GM12878 (cell line): Measurements from ENCODE around the gene TMPRSS4. TPM values are rescaled to one million over a fixed set of nuclear protein-coding genes. Genes with fewer than 3 reads are reported as not detected.

ENCODE experiments used
- ATAC-seq: fragments of 200-7000 bp; cut with Tn5 transposase; 3 replicates; pipeline ENCODE4 v1.9.1; 2020; ENCODE audit warnings: mild to moderate bottlenecking, moderate library complexity
- BruUV-seq: library from RNA; stranded (reverse); fragments of 400-500 nt; replicated peaks from 2 replicates; lab custom pipeline; 2021; lab: Mats Ljungman, UMichigan
- CTCF ChIA-PET: fragments of 300-600 bp; sonication (Branson Sonifier 250); formaldehyde crosslinking; extraction: SDS; loops from one replicate; lab custom pipeline; 2021; ENCODE audit warnings: inconsistent platforms; lab: Yijun Ruan, JAX
- POLR2A ChIA-PET: fragments of 350-600 bp; formaldehyde crosslinking; extraction: SDS; loops from one replicate; lab custom pipeline; 2021; ENCODE audit warnings: inconsistent platforms; lab: Charles Lee
- RAD21 ChIA-PET: fragments of 300-600 bp; sonication (Branson Sonifier 250); formaldehyde crosslinking; loops from one replicate; lab custom pipeline; 2023; ENCODE audit warnings: antibody characterized with exemption; ENCODE audit not compliant: unreplicated experiment; lab: Charles Lee
- SMC1A ChIA-PET: fragments of 300-600 bp; sonication (Branson Sonifier 250); formaldehyde crosslinking; loops from one replicate; lab custom pipeline; 2023; ENCODE audit not compliant: unreplicated experiment, uncharacterized antibody; lab: Charles Lee
- DNase-seq: peaks from one replicate; pipeline ENCODE4 v3.0.0-alpha.2; 2011; ENCODE audit warnings: low read depth, low spot score
- FAIRE-seq: peaks from 3 replicates; lab custom pipeline; 2011; peaks lifted over from hg19 to GRCh38; lab: Jason Lieb, UNC
- H2AFZ ChIP-seq: 2 replicates; pipeline ENCODE4 v1.6.0; 2011; ENCODE audit warnings: low read depth, low read length, control low read depth; ENCODE audit not compliant: control insufficient read depth
- H3K27ac ChIP-seq: 2 replicates; pipeline ENCODE4 v1.5.1; 2011; ENCODE audit warnings: control low read depth; ENCODE audit not compliant: control insufficient read depth, insufficient read depth
- H3K27me3 ChIP-seq, 2 experiments: replicated peaks in 1 of 2; 2 replicates each; pipeline versions ENCODE4 v1.6.0 to v1.6.1; 2011; ENCODE audit warnings: low read length in 1 of 2; ENCODE audit not compliant: control insufficient read depth in 2 of 2, insufficient read depth in 2 of 2
- H3K36me3 ChIP-seq, 2 experiments: 2 replicates each; pipeline ENCODE4 v1.5.1; 2011; ENCODE audit warnings: low read length in 1 of 2; ENCODE audit not compliant: control insufficient read depth in 2 of 2, insufficient read depth in 2 of 2
- H3K4me1 ChIP-seq: 2 replicates; pipeline ENCODE4 v1.6.1; 2011; ENCODE audit warnings: mild to moderate bottlenecking, low read length, moderate library complexity, mixed read lengths; ENCODE audit not compliant: control insufficient read depth, insufficient read depth
- H3K4me2 ChIP-seq: 2 replicates; pipeline ENCODE4 v1.6.0; 2011; ENCODE audit warnings: control low read depth; ENCODE audit not compliant: control insufficient read depth, insufficient read depth
- H3K4me3 ChIP-seq: fragments of 200-600 bp; sonication (generic); 2 replicates; pipeline ENCODE4 v1.5.1; 2016
- H3K79me2 ChIP-seq: 2 replicates; pipeline ENCODE4 v1.6.0; 2011; ENCODE audit warnings: low read length; ENCODE audit not compliant: control insufficient read depth, insufficient read depth
- H3K9ac ChIP-seq: 2 replicates; pipeline ENCODE4 v1.8.0; 2011; ENCODE audit warnings: low read length, control low read depth, mixed read lengths; ENCODE audit not compliant: control insufficient read depth, insufficient read depth
- H3K9me3 ChIP-seq: replicated peaks from 3 replicates; pipeline ENCODE4 v1.5.1; 2011; ENCODE audit warnings: mild to moderate bottlenecking, low read length; ENCODE audit not compliant: control insufficient read depth, insufficient read depth
- H4K20me1 ChIP-seq: 2 replicates; pipeline ENCODE4 v1.6.0; 2011; ENCODE audit not compliant: control insufficient read depth, insufficient read depth
- ASH2L ChIP-seq: fragments of 300-600, 200-600 bp; sonication (generic); IDR thresholded peaks from 2 replicates; pipeline ENCODE4 v1.6.1; 2017; ENCODE audit warnings: low read depth, mild to moderate bottlenecking, borderline replicate concordance
- CBX3 ChIP-seq: fragments of 200-600 bp; sonication (generic); IDR thresholded peaks from 2 replicates; pipeline ENCODE4 v1.6.1; 2016; ENCODE audit warnings: low read depth, borderline replicate concordance
- GABPA ChIP-seq: IDR thresholded peaks from 2 replicates; pipeline ENCODE4 v1.6.1; 2014; ENCODE audit warnings: antibody characterized with exemption, low read depth, mild to moderate bottlenecking, inconsistent platforms
- HDAC2 ChIP-seq: fragments of 200-600 bp; sonication (generic); IDR thresholded peaks from 2 replicates; pipeline ENCODE4 v1.6.1; 2017
- MAX ChIP-seq: IDR thresholded peaks from 2 replicates; pipeline ENCODE4 v1.6.1; 2012; ENCODE audit warnings: low read depth, low read length, improper control_type of control experiment
- NRF1 ChIP-seq: conservative IDR thresholded peaks from 2 replicates; pipeline ENCODE4 v1.6.1; 2011; ENCODE audit warnings: mild to moderate bottlenecking, low read depth, low read length, improper control_type of control experiment
- PAX5 ChIP-seq: IDR thresholded peaks from 2 replicates; pipeline ENCODE4 v1.6.1; 2011; ENCODE audit warnings: low read depth, low read length, borderline replicate concordance
- SMAD5 ChIP-seq: IDR thresholded peaks from 2 replicates; pipeline ENCODE4 v1.6.1; 2016; ENCODE audit warnings: antibody characterized with exemption, low read depth
- SMC3 ChIP-seq: IDR thresholded peaks from 2 replicates; pipeline ENCODE4 v1.6.1; 2011; ENCODE audit warnings: low read length, improper control_type of control experiment, borderline replicate concordance
- STAT1 ChIP-seq: fragments of 450-650 bp; conservative IDR thresholded peaks from 2 replicates; pipeline ENCODE4 v1.6.1; 2014; ENCODE audit warnings: antibody characterized with exemption, mild to moderate bottlenecking
- TCF3 ChIP-seq: IDR thresholded peaks from 2 replicates; pipeline ENCODE4 v1.6.1; 2012; ENCODE audit warnings: low read depth, mild to moderate bottlenecking, low read length, borderline replicate concordance; ENCODE audit not compliant: insufficient read depth
- TCF7 ChIP-seq: IDR thresholded peaks from 2 replicates; pipeline ENCODE4 v1.6.1; 2014; ENCODE audit warnings: antibody characterized with exemption, borderline replicate concordance
- YBX1 ChIP-seq: fragments of 450-650 bp; IDR thresholded peaks from 2 replicates; pipeline ENCODE4 v1.6.1; 2016; ENCODE audit warnings: antibody characterized with exemption
- ZNF207 ChIP-seq: fragments of 450-650 bp; IDR thresholded peaks from 2 replicates; pipeline ENCODE4 v1.6.1; 2014; ENCODE audit warnings: antibody characterized with exemption, mild to moderate bottlenecking, borderline replicate concordance
- WGBS: methylation state at CpG from one replicate; pipeline ENCODE4 v1.1.6; 2016; ENCODE audit warnings: low lambda C conversion rate; ENCODE audit not compliant: insufficient replicate concordance, insufficient coverage; ENCODE audit errors: missing lambda C conversion rate; 5-methylcytosine and 5-hydroxymethylcytosine counted together
- in situ Hi-C: fragments of 300-500 bp; cut with MboI; formaldehyde crosslinking; loops from 9 replicates; pipeline ENCODE4 v1.14.3; 2018; ENCODE audit warnings: mixed read lengths
- intact Hi-C: fragments of 100-400 bp; cut with micrococcal nuclease; formaldehyde crosslinking; loops from one replicate; pipeline ENCODE4 v1.14.2; 2022; ENCODE audit not compliant: unreplicated experiment
- polyA plus RNA-seq, 11 experiments: library from polyadenylated mRNA; depleted of rRNA in 4 of 11; unstranded in 6 of 11; stranded (reverse) in 5 of 11; fragments of >200 nt; fragmentation: Nextera tagmentation in 4 of 11; fragmentation: Illumina TruSeq in 1 of 11; extraction: Ambion mirVana in 4 of 11; extraction: Trizol in 1 of 11; gene quantifications; 1 replicate in 1 of 11; 2 replicates in 10 of 11; pipeline versions ENCODE4 v1.2.1 to v1.2.3, GENCODE V29; 2011 to 2016; ENCODE audit warnings: inconsistent platforms in 2 of 11, missing spikeins in 2 of 11, low read depth in 1 of 11
- total RNA-seq, 4 experiments: library from RNA; depleted of rRNA in 3 of 4; stranded (reverse); fragments of >200 nt in 3 of 4; fragmentation: Illumina TruSeq in 1 of 4; extraction: Trizol in 1 of 4; gene quantifications; 2 replicates each; pipeline versions ENCODE4 v1.2.1 to v1.2.3, GENCODE V29; 2013 to 2021
- TF ChIP-seq, protein P1 (sequence below): fragments of 450-650 bp; formaldehyde crosslinking; IDR thresholded peaks from 2 replicates; pipeline ENCODE4 v1.5.0; 2022; ENCODE audit warnings: mild to moderate bottlenecking, missing genetic modification characterization

The TMPRSS4 gene
- total and polyA plus RNA-seq, 10 of the 15 experiments (the other 5 are each of a cell fraction or from before 2014, with no cell fraction given) = 0.14 to 0.26 TPM; not detected in 8

DNA sequence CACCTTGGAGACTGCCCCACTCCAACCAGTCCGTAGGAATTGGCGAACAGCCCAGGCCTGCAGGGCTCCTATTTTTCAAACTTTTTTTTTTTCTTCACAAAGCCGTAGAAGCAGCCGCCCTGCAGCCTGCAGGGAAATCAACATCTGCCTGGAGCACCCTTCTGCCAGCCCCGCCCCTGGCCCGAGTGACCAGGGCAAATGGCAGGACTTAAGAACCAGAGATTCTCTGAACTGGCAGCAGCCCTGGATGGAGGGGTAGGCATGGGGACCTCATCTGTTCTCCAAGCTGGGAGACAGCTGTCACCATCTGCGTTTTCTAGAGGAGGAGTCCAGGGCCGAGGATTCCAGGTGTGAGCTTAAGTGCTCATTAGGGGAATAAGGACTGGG is 94.0 kb downstream of the TMPRSS4 start:
- no peaks in the 10 kb centered on the region for H3K79me2 ChIP-seq
- H3K36me3 ChIP-seq = no peaks in the 10 kb centered on the region
- H3K27me3 ChIP-seq = peaks cover 0 to 3% of the 10 kb centered on the region in 2 experiments; a peak in 2 of 4 replicates
- H3K4me2 ChIP-seq = no peak overlapping the region
- no TSS peak for BruUV-seq
- ChIA-PET POLR2A (no interaction called here), SMC1A (interaction anchor here (0.8 to 4.3 kb wide), 11 partner anchors 10 to 573 kb away, joined by 3 to 49 read pairs (median 3); no protein-coding TSS in a partner anchor), RAD21 (interaction anchor here (0.9 to 3.8 kb wide), 13 partner anchors 20 to 366 kb away, joined by 3 to 52 read pairs (median 4); no protein-coding TSS in a partner anchor), CTCF (interaction anchor here (0.6 to 4.2 kb wide), 47 partner anchors 10 to 511 kb away, joined by 3 to 85 read pairs (median 4); partner anchors contain the start of genes CD3E, MPZL2 and MPZL3)
- no peaks in the 10 kb centered on the region for H4K20me1 ChIP-seq
- no peaks in the 10 kb centered on the region for H3K4me1 ChIP-seq
- intact Hi-C loops (loop anchor here (1.0 kb wide), 1 partner anchor 26 kb away; no protein-coding TSS in a partner anchor), in situ Hi-C loops (no loop called here)
- H3K27ac ChIP-seq = no peak overlapping the region
- H3K9me3 ChIP-seq = no peaks in the 10 kb centered on the region
- H3K9ac ChIP-seq = no peak overlapping the region
- no peak overlapping the region for H2AFZ ChIP-seq
- no peak for ATAC-seq
- DNase-seq = no peak
- FAIRE-seq = no peak
- H3K4me3 ChIP-seq = no peak overlapping the region
- no peak for TF ChIP-seq TCF3
- no peak for TF ChIP-seq TCF7
- TF ChIP-seq NRF1 = no peak
- TF ChIP-seq ZNF207 = no peak
- no peak for TF ChIP-seq HDAC2
- no peak for TF ChIP-seq GABPA
- TF ChIP-seq, protein P1, sequence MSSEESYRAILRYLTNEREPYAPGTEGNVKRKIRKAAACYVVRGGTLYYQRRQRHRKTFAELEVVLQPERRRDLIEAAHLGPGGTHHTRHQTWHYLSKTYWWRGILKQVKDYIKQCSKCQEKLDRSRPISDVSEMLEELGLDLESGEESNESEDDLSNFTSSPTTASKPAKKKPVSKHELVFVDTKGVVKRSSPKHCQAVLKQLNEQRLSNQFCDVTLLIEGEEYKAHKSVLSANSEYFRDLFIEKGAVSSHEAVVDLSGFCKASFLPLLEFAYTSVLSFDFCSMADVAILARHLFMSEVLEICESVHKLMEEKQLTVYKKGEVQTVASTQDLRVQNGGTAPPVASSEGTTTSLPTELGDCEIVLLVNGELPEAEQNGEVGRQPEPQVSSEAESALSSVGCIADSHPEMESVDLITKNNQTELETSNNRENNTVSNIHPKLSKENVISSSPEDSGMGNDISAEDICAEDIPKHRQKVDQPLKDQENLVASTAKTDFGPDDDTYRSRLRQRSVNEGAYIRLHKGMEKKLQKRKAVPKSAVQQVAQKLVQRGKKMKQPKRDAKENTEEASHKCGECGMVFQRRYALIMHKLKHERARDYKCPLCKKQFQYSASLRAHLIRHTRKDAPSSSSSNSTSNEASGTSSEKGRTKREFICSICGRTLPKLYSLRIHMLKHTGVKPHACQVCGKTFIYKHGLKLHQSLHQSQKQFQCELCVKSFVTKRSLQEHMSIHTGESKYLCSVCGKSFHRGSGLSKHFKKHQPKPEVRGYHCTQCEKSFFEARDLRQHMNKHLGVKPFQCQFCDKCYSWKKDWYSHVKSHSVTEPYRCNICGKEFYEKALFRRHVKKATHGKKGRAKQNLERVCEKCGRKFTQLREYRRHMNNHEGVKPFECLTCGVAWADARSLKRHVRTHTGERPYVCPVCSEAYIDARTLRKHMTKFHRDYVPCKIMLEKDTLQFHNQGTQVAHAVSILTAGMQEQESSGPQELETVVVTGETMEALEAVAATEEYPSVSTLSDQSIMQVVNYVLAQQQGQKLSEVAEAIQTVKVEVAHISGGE = no peak
- no peak for TF ChIP-seq MAX
- no peak for TF ChIP-seq STAT1
- TF ChIP-seq CBX3 = no peak
- no peak for TF ChIP-seq YBX1
- TF ChIP-seq PAX5 = no peak
- no peak for TF ChIP-seq SMAD5
- no peak for TF ChIP-seq SMC3
- no peak for TF ChIP-seq ASH2L
- WGBS = 42% methylated on average over 8 of the region's 8 CpGs

Other genes with a start within 250 kb of the TMPRSS4 start
Only the 7 nearest of the 10 such genes appear.
- 0.23 and 0.65 TPM in 2 replicates for gene TMPRSS13, start 147.7 kb upstream of the TMPRSS4 start, total RNA-seq (2014; rRNA removed)
- 0.18 and 0.45 TPM in 2 replicates for gene TMPRSS13, start 147.7 kb upstream of the TMPRSS4 start, total RNA-seq (2014; rRNA removed; fragmentation: Illumina TruSeq; extraction: Trizol)
- 0.46 and 0.66 TPM in 2 replicates for gene TMPRSS13, start 147.7 kb upstream of the TMPRSS4 start, total RNA-seq (2021)
- gene TMPRSS13, start 147.7 kb upstream of the TMPRSS4 start, polyA plus RNA-seq (2011; rRNA removed) = 0.49 and 0.50 TPM in 2 replicates
- gene TMPRSS13, start 147.7 kb upstream of the TMPRSS4 start, polyA plus RNA-seq (2014; fragmentation: Illumina TruSeq; extraction: Trizol) = 0.22 and 0.24 TPM in 2 replicates
- gene TMPRSS13, start 147.7 kb upstream of the TMPRSS4 start, polyA plus RNA-seq (2014; fragmentation: Nextera tagmentation; extraction: Ambion mirVana) = under 1 TPM in 1 of 2 experiments, not detected in 1; 0.05 TPM
- 0.29 and 0.57 TPM in 2 replicates for gene TMPRSS13, start 147.7 kb upstream of the TMPRSS4 start, polyA plus RNA-seq (2014; rRNA removed)
- under 1 TPM in 1 of 2 experiments, not detected in 1; 0.09 TPM for gene TMPRSS13, start 147.7 kb upstream of the TMPRSS4 start, polyA plus RNA-seq (2016; fragmentation: Nextera tagmentation; extraction: Ambion mirVana)
- 12.0 and 12.5 TPM in 2 replicates for gene IL10RA, start 90.7 kb upstream of the TMPRSS4 start, total RNA-seq (2014; rRNA removed)
- 6.5 and 8.8 TPM in 2 replicates for gene IL10RA, start 90.7 kb upstream of the TMPRSS4 start, total RNA-seq (2014; rRNA removed; fragmentation: Illumina TruSeq; extraction: Trizol)
- 10.8 and 11.8 TPM in 2 replicates for gene IL10RA, start 90.7 kb upstream of the TMPRSS4 start, total RNA-seq (2021)
- 29.5 and 45.9 TPM in 2 replicates for gene IL10RA, start 90.7 kb upstream of the TMPRSS4 start, polyA plus RNA-seq (2011; rRNA removed)
- gene IL10RA, start 90.7 kb upstream of the TMPRSS4 start, polyA plus RNA-seq (2014; fragmentation: Illumina TruSeq; extraction: Trizol) = 5.9 and 13.7 TPM in 2 replicates
- gene IL10RA, start 90.7 kb upstream of the TMPRSS4 start, polyA plus RNA-seq (2014; fragmentation: Nextera tagmentation; extraction: Ambion mirVana) = 1 to 10 TPM in 1 of 2 experiments, under 1 TPM in 1; 0.77 to 1.4 TPM
- 11.0 and 18.7 TPM in 2 replicates for gene IL10RA, start 90.7 kb upstream of the TMPRSS4 start, polyA plus RNA-seq (2014; rRNA removed)
- gene IL10RA, start 90.7 kb upstream of the TMPRSS4 start, polyA plus RNA-seq (2016; fragmentation: Nextera tagmentation; extraction: Ambion mirVana) = 1 to 10 TPM; 7.4 to 8.5 TPM
- not detected in 2 replicates for gene SMIM35, start 9.9 kb downstream of the TMPRSS4 start, total RNA-seq (2014; rRNA removed)
- not detected in 2 replicates for gene SMIM35, start 9.9 kb downstream of the TMPRSS4 start, total RNA-seq (2014; rRNA removed; fragmentation: Illumina TruSeq; extraction: Trizol)
- not detected in 2 replicates for gene SMIM35, start 9.9 kb downstream of the TMPRSS4 start, total RNA-seq (2021)
- gene SMIM35, start 9.9 kb downstream of the TMPRSS4 start, polyA plus RNA-seq (2011; rRNA removed) = 0.82 and 1.1 TPM in 2 replicates
- gene SMIM35, start 9.9 kb downstream of the TMPRSS4 start, polyA plus RNA-seq (2014; fragmentation: Illumina TruSeq; extraction: Trizol) = 0.12 TPM in 1 of 2 replicates, not detected in the other
- under 1 TPM; 0.02 to 0.03 TPM for gene SMIM35, start 9.9 kb downstream of the TMPRSS4 start, polyA plus RNA-seq (2014; fragmentation: Nextera tagmentation; extraction: Ambion mirVana)
- gene SMIM35, start 9.9 kb downstream of the TMPRSS4 start, polyA plus RNA-seq (2014; rRNA removed) = 0.05 TPM in 1 of 2 replicates, not detected in the other
- gene SMIM35, start 9.9 kb downstream of the TMPRSS4 start, polyA plus RNA-seq (2016; fragmentation: Nextera tagmentation; extraction: Ambion mirVana) = not detected
- gene SCN4B, start 75.7 kb downstream of the TMPRSS4 start, total RNA-seq (2014; rRNA removed) = not detected in 2 replicates
- gene SCN4B, start 75.7 kb downstream of the TMPRSS4 start, total RNA-seq (2014; rRNA removed; fragmentation: Illumina TruSeq; extraction: Trizol) = not detected in 2 replicates
- 0.08 TPM in 1 of 2 replicates, not detected in the other for gene SCN4B, start 75.7 kb downstream of the TMPRSS4 start, total RNA-seq (2021)
- 0.49 and 0.55 TPM in 2 replicates for gene SCN4B, start 75.7 kb downstream of the TMPRSS4 start, polyA plus RNA-seq (2011; rRNA removed)
- gene SCN4B, start 75.7 kb downstream of the TMPRSS4 start, polyA plus RNA-seq (2014; fragmentation: Illumina TruSeq; extraction: Trizol) = 0.01 TPM in 1 of 2 replicates, not detected in the other
- under 1 TPM in 1 of 2 experiments, not detected in 1; 0.04 TPM for gene SCN4B, start 75.7 kb downstream of the TMPRSS4 start, polyA plus RNA-seq (2014; fragmentation: Nextera tagmentation; extraction: Ambion mirVana)
- 0.03 TPM in 1 of 2 replicates, not detected in the other for gene SCN4B, start 75.7 kb downstream of the TMPRSS4 start, polyA plus RNA-seq (2014; rRNA removed)
- under 1 TPM; 0.04 to 0.12 TPM for gene SCN4B, start 75.7 kb downstream of the TMPRSS4 start, polyA plus RNA-seq (2016; fragmentation: Nextera tagmentation; extraction: Ambion mirVana)
- 0.05 TPM in 1 of 2 replicates, not detected in the other for gene SCN2B, start 99.6 kb downstream of the TMPRSS4 start, total RNA-seq (2014; rRNA removed)
- not detected in 2 replicates for gene SCN2B, start 99.6 kb downstream of the TMPRSS4 start, total RNA-seq (2014; rRNA removed; fragmentation: Illumina TruSeq; extraction: Trizol)
- not detected in 2 replicates for gene SCN2B, start 99.6 kb downstream of the TMPRSS4 start, total RNA-seq (2021)
- gene SCN2B, start 99.6 kb downstream of the TMPRSS4 start, polyA plus RNA-seq (2011; rRNA removed) = 0.01 TPM in 1 of 2 replicates, not detected in the other
- gene SCN2B, start 99.6 kb downstream of the TMPRSS4 start, polyA plus RNA-seq (2014; fragmentation: Illumina TruSeq; extraction: Trizol) = not detected in 2 replicates
- not detected for gene SCN2B, start 99.6 kb downstream of the TMPRSS4 start, polyA plus RNA-seq (2014; fragmentation: Nextera tagmentation; extraction: Ambion mirVana)
- not detected in 2 replicates for gene SCN2B, start 99.6 kb downstream of the TMPRSS4 start, polyA plus RNA-seq (2014; rRNA removed)
- not detected for gene SCN2B, start 99.6 kb downstream of the TMPRSS4 start, polyA plus RNA-seq (2016; fragmentation: Nextera tagmentation; extraction: Ambion mirVana)
- gene JAML, start 147.9 kb downstream of the TMPRSS4 start, total RNA-seq (2014; rRNA removed) = 2.9 and 5.0 TPM in 2 replicates
- 3.4 and 4.7 TPM in 2 replicates for gene JAML, start 147.9 kb downstream of the TMPRSS4 start, total RNA-seq (2014; rRNA removed; fragmentation: Illumina TruSeq; extraction: Trizol)
- gene JAML, start 147.9 kb downstream of the TMPRSS4 start, total RNA-seq (2021) = 2.4 and 3.7 TPM in 2 replicates
- gene JAML, start 147.9 kb downstream of the TMPRSS4 start, polyA plus RNA-seq (2011; rRNA removed) = 0.50 and 0.60 TPM in 2 replicates
- gene JAML, start 147.9 kb downstream of the TMPRSS4 start, polyA plus RNA-seq (2014; fragmentation: Illumina TruSeq; extraction: Trizol) = 4.8 and 6.1 TPM in 2 replicates
- 1 to 10 TPM; 2.9 to 3.5 TPM for gene JAML, start 147.9 kb downstream of the TMPRSS4 start, polyA plus RNA-seq (2014; fragmentation: Nextera tagmentation; extraction: Ambion mirVana)
- 2.1 and 4.0 TPM in 2 replicates for gene JAML, start 147.9 kb downstream of the TMPRSS4 start, polyA plus RNA-seq (2014; rRNA removed)
- 1 to 10 TPM; 7.7 to 8.1 TPM for gene JAML, start 147.9 kb downstream of the TMPRSS4 start, polyA plus RNA-seq (2016; fragmentation: Nextera tagmentation; extraction: Ambion mirVana)
- gene MPZL3, start 175.3 kb downstream of the TMPRSS4 start, total RNA-seq (2014; rRNA removed) = 7.3 and 9.8 TPM in 2 replicates
- gene MPZL3, start 175.3 kb downstream of the TMPRSS4 start, total RNA-seq (2014; rRNA removed; fragmentation: Illumina TruSeq; extraction: Trizol) = 6.6 TPM in 2 replicates
- gene MPZL3, start 175.3 kb downstream of the TMPRSS4 start, total RNA-seq (2021) = 5.6 and 6.4 TPM in 2 replicates
- 5.5 and 8.5 TPM in 2 replicates for gene MPZL3, start 175.3 kb downstream of the TMPRSS4 start, polyA plus RNA-seq (2011; rRNA removed)
- gene MPZL3, start 175.3 kb downstream of the TMPRSS4 start, polyA plus RNA-seq (2014; fragmentation: Illumina TruSeq; extraction: Trizol) = 6.0 and 8.0 TPM in 2 replicates
- 1 to 10 TPM; 2.1 to 7.5 TPM for gene MPZL3, start 175.3 kb downstream of the TMPRSS4 start, polyA plus RNA-seq (2014; fragmentation: Nextera tagmentation; extraction: Ambion mirVana)
- 4.6 and 7.0 TPM in 2 replicates for gene MPZL3, start 175.3 kb downstream of the TMPRSS4 start, polyA plus RNA-seq (2014; rRNA removed)
- 1 to 10 TPM; 4.0 to 4.7 TPM for gene MPZL3, start 175.3 kb downstream of the TMPRSS4 start, polyA plus RNA-seq (2016; fragmentation: Nextera tagmentation; extraction: Ambion mirVana)